ENCODE measurements around the gene SLC2A13. TPM values are rescaled to one million over a fixed set of nuclear protein-coding genes. Genes with fewer than 3 reads are reported as not detected.

Gene SLC2A13
- total and polyA plus RNA-seq, 10 of the 15 experiments (the other 5 are each of a cell fraction or from before 2014, with no cell fraction given): 0.05 to 3.7 (median 0.25) TPM

DNA sequence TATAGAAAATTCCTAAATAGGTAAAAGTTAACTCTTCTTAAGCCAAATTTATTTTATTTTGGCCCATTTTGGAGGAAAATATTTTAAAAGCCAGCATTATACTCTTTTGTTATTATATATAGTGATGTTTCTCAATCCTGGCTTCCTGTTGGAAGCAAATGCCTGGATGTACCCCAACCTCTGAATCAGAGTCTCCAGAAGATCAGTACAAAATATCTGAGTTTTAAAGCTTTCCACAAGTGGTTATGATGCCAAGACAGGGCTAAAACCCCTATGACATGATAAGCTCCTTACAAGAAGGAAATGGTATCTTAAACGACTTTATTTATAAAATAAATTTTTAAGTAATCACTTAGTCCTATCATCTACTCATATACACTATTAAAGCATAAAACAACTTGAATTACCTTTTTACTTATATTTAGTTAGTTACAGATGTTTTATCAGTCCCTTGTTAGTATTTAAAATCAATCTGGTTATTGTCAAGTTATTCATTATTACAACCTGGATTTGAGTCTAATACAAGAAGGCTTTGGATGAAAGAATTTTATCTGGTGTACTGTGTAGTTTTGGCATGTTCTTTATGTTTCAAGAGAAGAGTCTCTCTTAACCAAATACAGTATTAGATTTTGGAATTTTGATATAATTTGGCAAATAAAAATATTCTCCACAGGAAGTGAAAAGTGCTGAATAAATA is 238.1 kb downstream of the SLC2A13 start (continued):
- TF ChIP-seq, protein P1, sequence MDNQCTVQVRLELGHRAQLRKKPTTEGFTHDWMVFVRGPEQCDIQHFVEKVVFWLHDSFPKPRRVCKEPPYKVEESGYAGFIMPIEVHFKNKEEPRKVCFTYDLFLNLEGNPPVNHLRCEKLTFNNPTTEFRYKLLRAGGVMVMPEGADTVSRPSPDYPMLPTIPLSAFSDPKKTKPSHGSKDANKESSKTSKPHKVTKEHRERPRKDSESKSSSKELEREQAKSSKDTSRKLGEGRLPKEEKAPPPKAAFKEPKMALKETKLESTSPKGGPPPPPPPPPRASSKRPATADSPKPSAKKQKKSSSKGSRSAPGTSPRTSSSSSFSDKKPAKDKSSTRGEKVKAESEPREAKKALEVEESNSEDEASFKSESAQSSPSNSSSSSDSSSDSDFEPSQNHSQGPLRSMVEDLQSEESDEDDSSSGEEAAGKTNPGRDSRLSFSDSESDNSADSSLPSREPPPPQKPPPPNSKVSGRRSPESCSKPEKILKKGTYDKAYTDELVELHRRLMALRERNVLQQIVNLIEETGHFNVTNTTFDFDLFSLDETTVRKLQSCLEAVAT (IDR thresholded peaks at IDR 0.05): no peak
- TF ChIP-seq ZZZ3 (IDR thresholded peaks at IDR 0.05; ENCODE audit: control insufficient read depth, insufficient read length, low read depth): no peak
- TF ChIP-seq NFYB (IDR thresholded peaks at IDR 0.05; ENCODE audit: insufficient read depth, low read depth, low read length): no peak
- no peak for TF ChIP-seq ZSCAN29 (IDR thresholded peaks at IDR 0.05)
- no peak for TF ChIP-seq CBFB (IDR thresholded peaks at IDR 0.05; ENCODE audit: low read depth)
- TF ChIP-seq CHD4 (IDR thresholded peaks at IDR 0.05): no peak

DNA sequence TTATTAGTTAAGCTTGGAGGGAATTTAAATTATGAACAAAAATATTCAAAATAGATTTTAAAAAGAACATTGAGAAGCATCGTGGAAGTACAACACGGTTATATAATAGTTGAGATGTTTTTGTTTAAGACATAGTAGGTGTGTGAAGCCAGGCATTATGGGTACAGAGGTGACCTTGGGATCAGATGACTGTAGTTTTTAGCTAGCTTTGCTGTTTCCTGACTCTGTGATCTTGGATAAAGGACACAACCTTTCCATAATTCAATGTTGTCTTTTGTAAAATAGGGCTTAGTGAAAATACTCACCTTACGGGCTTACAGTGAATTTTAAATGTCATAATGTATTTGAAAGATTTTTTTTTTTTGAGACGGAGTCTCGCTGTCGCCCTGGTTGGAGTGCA is 239.7 kb downstream of the SLC2A13 start:
- DNase-seq (ENCODE audit: low read depth, low spot score) (no peak), ATAC-seq (no peak), FAIRE-seq (no peak)
- Histone ChIP-seq H2AFZ (ENCODE audit: control insufficient read depth, low read depth, low read length) (no peak overlapping the region), H3K9me3 (replicated peaks; ENCODE audit: control insufficient read depth, insufficient read depth, low read length) (no peaks in the 10 kb centered on the region), H3K27me3 (replicated peaks in 1 of 2; ENCODE audit: control insufficient read depth in 2 of 2, insufficient read depth in 2 of 2, low read length in 1 of 2) (no peaks in the 10 kb centered on the region), H3K4me3 (no peak overlapping the region), H3K4me1 (ENCODE audit: control insufficient read depth, insufficient read depth, low read length) (no peaks in the 10 kb centered on the region), H3K36me3 (ENCODE audit: control insufficient read depth in 2 of 2, insufficient read depth in 2 of 2, low read length in 1 of 2) (no peaks in the 10 kb centered on the region), H3K79me2 (ENCODE audit: control insufficient read depth, insufficient read depth, low read length) (no peaks in the 10 kb centered on the region), H3K9ac (ENCODE audit: control insufficient read depth, insufficient read depth, low read length) (no peak overlapping the region), H3K4me2 (ENCODE audit: control insufficient read depth, insufficient read depth) (no peak overlapping the region), H4K20me1 (ENCODE audit: control insufficient read depth, insufficient read depth) (no peaks in the 10 kb centered on the region), H3K27ac (ENCODE audit: control insufficient read depth, insufficient read depth) (no peak overlapping the region)
- no TSS peak for BruUV-seq (replicated peaks)
- intact Hi-C loops (cut with micrococcal nuclease; ENCODE audit: unreplicated experiment): no loop called here
- WGBS (ENCODE audit: insufficient coverage, insufficient replicate concordance, low lambda C conversion rate, missing lambda C conversion rate): 88% methylated on average over 6 of the region's 6 CpGs
- RAD21 ChIA-PET (ENCODE audit: unreplicated experiment): no interaction called here
- CTCF ChIA-PET: no interaction called here
- in situ Hi-C loops (cut with MboI): no loop called here
- POLR2A ChIA-PET: no interaction called here
- SMC1A ChIA-PET (ENCODE audit: uncharacterized antibody, unreplicated experiment): interaction anchor here (0.7 kb wide), 1 partner anchor 1286 kb away, joined by 3 read pairs; no protein-coding TSS in a partner anchor
- no peak for TF ChIP-seq SIN3A (IDR thresholded peaks at IDR 0.05; ENCODE audit: low read depth, low read length)
- TF ChIP-seq ZNF207 (IDR thresholded peaks at IDR 0.05; ENCODE audit: borderline replicate concordance): no peak
- TF ChIP-seq RB1 (IDR thresholded peaks at IDR 0.05; ENCODE audit: borderline replicate concordance): no peak
- TF ChIP-seq SIX5 (IDR thresholded peaks at IDR 0.05; ENCODE audit: low read depth, low read length, severe bottlenecking): no peak
- no peak for TF ChIP-seq ETV6 (conservative IDR thresholded peaks at IDR 0.05 in 1 of 2, IDR thresholded peaks at IDR 0.05 in 1 of 2; ENCODE audit: borderline replicate concordance in 1 of 2, low read depth in 1 of 2)
- TF ChIP-seq HDAC6 (IDR thresholded peaks at IDR 0.05; ENCODE audit: unreplicated experiment): no peak
- no peak for TF ChIP-seq WRNIP1 (IDR thresholded peaks at IDR 0.05; ENCODE audit: borderline replicate concordance, low read depth, low read length)
- TF ChIP-seq ZNF384 (IDR thresholded peaks at IDR 0.05; ENCODE audit: borderline replicate concordance, low read depth, low read length): no peak
- TF ChIP-seq, protein P2, sequence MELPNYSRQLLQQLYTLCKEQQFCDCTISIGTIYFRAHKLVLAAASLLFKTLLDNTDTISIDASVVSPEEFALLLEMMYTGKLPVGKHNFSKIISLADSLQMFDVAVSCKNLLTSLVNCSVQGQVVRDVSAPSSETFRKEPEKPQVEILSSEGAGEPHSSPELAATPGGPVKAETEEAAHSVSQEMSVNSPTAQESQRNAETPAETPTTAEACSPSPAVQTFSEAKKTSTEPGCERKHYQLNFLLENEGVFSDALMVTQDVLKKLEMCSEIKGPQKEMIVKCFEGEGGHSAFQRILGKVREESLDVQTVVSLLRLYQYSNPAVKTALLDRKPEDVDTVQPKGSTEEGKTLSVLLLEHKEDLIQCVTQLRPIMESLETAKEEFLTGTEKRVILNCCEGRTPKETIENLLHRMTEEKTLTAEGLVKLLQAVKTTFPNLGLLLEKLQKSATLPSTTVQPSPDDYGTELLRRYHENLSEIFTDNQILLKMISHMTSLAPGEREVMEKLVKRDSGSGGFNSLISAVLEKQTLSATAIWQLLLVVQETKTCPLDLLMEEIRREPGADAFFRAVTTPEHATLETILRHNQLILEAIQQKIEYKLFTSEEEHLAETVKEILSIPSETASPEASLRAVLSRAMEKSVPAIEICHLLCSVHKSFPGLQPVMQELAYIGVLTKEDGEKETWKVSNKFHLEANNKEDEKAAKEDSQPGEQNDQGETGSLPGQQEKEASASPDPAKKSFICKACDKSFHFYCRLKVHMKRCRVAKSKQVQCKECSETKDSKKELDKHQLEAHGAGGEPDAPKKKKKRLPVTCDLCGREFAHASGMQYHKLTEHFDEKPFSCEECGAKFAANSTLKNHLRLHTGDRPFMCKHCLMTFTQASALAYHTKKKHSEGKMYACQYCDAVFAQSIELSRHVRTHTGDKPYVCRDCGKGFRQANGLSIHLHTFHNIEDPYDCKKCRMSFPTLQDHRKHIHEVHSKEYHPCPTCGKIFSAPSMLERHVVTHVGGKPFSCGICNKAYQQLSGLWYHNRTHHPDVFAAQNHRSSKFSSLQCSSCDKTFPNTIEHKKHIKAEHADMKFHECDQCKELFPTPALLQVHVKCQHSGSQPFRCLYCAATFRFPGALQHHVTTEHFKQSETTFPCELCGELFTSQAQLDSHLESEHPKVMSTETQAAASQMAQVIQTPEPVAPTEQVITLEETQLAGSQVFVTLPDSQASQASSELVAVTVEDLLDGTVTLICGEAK (IDR thresholded peaks at IDR 0.05; ENCODE audit: borderline replicate concordance): no peak

Data from GM12878 (cell line).